Activated B cell treated with CpG ODN at 0.5 μM for 24 hours (primary cell): ENCODE results near the gene TOPAZ1. TPM values are rescaled to one million over a fixed set of nuclear protein-coding genes. Genes with fewer than 3 reads are reported as not detected.

Experiments
- ATAC-seq: fragments of 200-7000 bp; cut with Tn5 transposase; one replicate; pipeline ENCODE4 v1.10.0; 2021; ENCODE audit warnings: low read depth, mild to moderate bottlenecking, moderate library complexity
- CTCF ChIA-PET: fragments of 350-600 bp; sonication (Branson Sonifier 250); formaldehyde crosslinking; loops from one replicate; lab custom pipeline; 2021; ENCODE audit warnings: antibody characterized with exemption; lab: Charles Lee
- POLR2A ChIA-PET: fragments of 350-600 bp; sonication (Branson Sonifier 250); formaldehyde crosslinking; loops from one replicate; lab custom pipeline; 2021; ENCODE audit warnings: antibody characterized with exemption; lab: Charles Lee
- DNase-seq: peaks from one replicate; pipeline ENCODE4 v3.0.0; 2022
- H3K27ac Mint-ChIP-seq: one replicate; pipeline ENCODE4 v1.8.0; 2020; ENCODE audit warnings: mixed read lengths
- H3K27me3 Mint-ChIP-seq: one replicate; pipeline ENCODE4 v1.8.0; 2021; ENCODE audit warnings: mixed read lengths
- H3K36me3 Mint-ChIP-seq: one replicate; pipeline ENCODE4 v1.8.0; 2021; ENCODE audit warnings: low read depth, mixed read lengths
- H3K4me1 Mint-ChIP-seq: one replicate; pipeline ENCODE4 v1.8.0; 2021; ENCODE audit warnings: mixed read lengths
- H3K4me3 Mint-ChIP-seq: one replicate; pipeline ENCODE4 v1.8.0; 2020; ENCODE audit warnings: mild to moderate bottlenecking, mixed read lengths
- H3K9me3 Mint-ChIP-seq: one replicate; pipeline ENCODE4 v1.8.0; 2020; ENCODE audit warnings: mixed read lengths
- CTCF ChIP-seq: fragments of 200-600 bp; IDR thresholded peaks from one replicate; pipeline ENCODE4 v1.8.0; 2022; ENCODE audit warnings: antibody characterized with exemption, mild to moderate bottlenecking
- intact Hi-C: fragments of 100-400 bp; cut with micrococcal nuclease; formaldehyde crosslinking; loops from one replicate; pipeline ENCODE4 v1.15.1; 2024
- total RNA-seq: library from RNA; stranded (reverse); gene quantifications from 2 replicates; pipeline ENCODE4 v1.2.3, GENCODE V29; 2022

TOPAZ1 gene
- total RNA-seq, 1 donor from 2014 or later, result not detected

GRCh38 chr3:44264146-44264545 lies 22.5 kb downstream of the TOPAZ1 start:
- intact Hi-C loops, result no loop called here
- CTCF ChIA-PET, result no interaction called here
- ATAC-seq, result no peak

GRCh38 chr3:44265815-44266214 lies 24.1 kb downstream of the TOPAZ1 start:
- Mint-ChIP-seq H3K27ac (no peak overlapping the region), H3K9me3 (peaks cover 3% of the 10 kb centered on the region), H3K36me3 (no peaks in the 10 kb centered on the region), H3K4me1 (no peaks in the 10 kb centered on the region), H3K27me3 (peaks cover 9% of the 10 kb centered on the region), H3K4me3 (no peak overlapping the region)
- no peak for TF ChIP-seq CTCF
- intact Hi-C loops, result no loop called here
- POLR2A ChIA-PET, result no interaction called here
- CTCF ChIA-PET, result no interaction called here
- no peak for DNase-seq
- no peak for ATAC-seq

More at GRCh38 chr3:44264146-44264545, 22.5 kb downstream of the TOPAZ1 start:
- TF ChIP-seq CTCF, result no peak
- no peak for DNase-seq
- Mint-ChIP-seq H3K4me3 (no peak overlapping the region), H3K27ac (no peak overlapping the region), H3K4me1 (no peaks in the 10 kb centered on the region), H3K36me3 (no peaks in the 10 kb centered on the region), H3K27me3 (peaks cover 9% of the 10 kb centered on the region), H3K9me3 (peaks cover 7% of the 10 kb centered on the region)
- POLR2A ChIA-PET, result no interaction called here

- Mint-ChIP-seq H3K4me3 (no peak overlapping the region), H3K9me3 (peaks cover 13% of the 10 kb centered on the region), H3K27ac (no peak overlapping the region), H3K4me1 (no peaks in the 10 kb centered on the region), H3K36me3 (no peaks in the 10 kb centered on the region), H3K27me3 (peaks cover 8% of the 10 kb centered on the region)
- DNase-seq, result no peak
- POLR2A ChIA-PET, result no interaction called here
- no peak for TF ChIP-seq CTCF
- ATAC-seq, result no peak
- CTCF ChIA-PET, result no interaction called here
- intact Hi-C loops, result no loop called here
These were observed 30.5 kb downstream of the TOPAZ1 start for GRCh38 chr3:44272191-44272590.

- peaks cover 20% of the 10 kb centered on the region for H3K27me3 Mint-ChIP-seq
- peaks cover 10% of the 10 kb centered on the region for H3K9me3 Mint-ChIP-seq
- POLR2A ChIA-PET, result no interaction called here
- CTCF ChIA-PET, result no interaction called here
- ATAC-seq (no peak), DNase-seq (no peak)
- no peaks in the 10 kb centered on the region for H3K36me3 Mint-ChIP-seq
- no peak for TF ChIP-seq CTCF
- no peak overlapping the region for H3K27ac Mint-ChIP-seq
- no peaks in the 10 kb centered on the region for H3K4me1 Mint-ChIP-seq
- intact Hi-C loops, result no loop called here
- H3K4me3 Mint-ChIP-seq, result no peak overlapping the region
These were observed 36.2 kb downstream of the TOPAZ1 start for GRCh38 chr3:44277925-44278324.

- ATAC-seq, result no peak
- no peak for DNase-seq
- TF ChIP-seq CTCF, result no peak
- Mint-ChIP-seq H3K4me3 (no peak overlapping the region), H3K36me3 (no peaks in the 10 kb centered on the region), H3K27ac (no peak overlapping the region), H3K4me1 (no peaks in the 10 kb centered on the region), H3K9me3 (peaks cover 10% of the 10 kb centered on the region), H3K27me3 (peaks cover 20% of the 10 kb centered on the region)
- intact Hi-C loops, result no loop called here
- ChIA-PET POLR2A (no interaction called here), CTCF (no interaction called here)
These were observed 38.4 kb downstream of the TOPAZ1 start for GRCh38 chr3:44280077-44280476.
